ENCODE measurements around the gene GRIK4. TPM values are rescaled to one million over a fixed set of nuclear protein-coding genes. Genes with fewer than 3 reads are reported as not detected.

Gene GRIK4
- total RNA-seq, 1 donor from 2014 or later = 2.2 TPM

- H3K4me3 Mint-ChIP-seq (ENCODE audit: unreplicated experiment) = no peak overlapping the region
- H3K36me3 Mint-ChIP-seq (ENCODE audit: low read depth, unreplicated experiment) = peaks cover 6% of the 10 kb centered on the region
- peaks cover 50% of the 10 kb centered on the region for H3K27me3 Mint-ChIP-seq (ENCODE audit: low read depth, unreplicated experiment)
- H3K4me1 Mint-ChIP-seq (ENCODE audit: low read depth, unreplicated experiment) = peaks cover 5% of the 10 kb centered on the region
- no peaks in the 10 kb centered on the region for H3K36me3 ChIP-seq (ENCODE audit: insufficient read depth, low read length)
- no peaks in the 10 kb centered on the region for H3K9me3 Mint-ChIP-seq (ENCODE audit: unreplicated experiment)
- no peak for TF ChIP-seq CTCF (IDR thresholded peaks at IDR 0.05; ENCODE audit: insufficient read depth, low read depth, low read length)
- no peak for TF ChIP-seq EZH2 (IDR thresholded peaks at IDR 0.05; ENCODE audit: insufficient read depth, low read length)
- FAIRE-seq (no peak), DNase-seq (ENCODE audit: low read depth) (no peak)
- H3K27ac Mint-ChIP-seq (ENCODE audit: unreplicated experiment) = no peak overlapping the region
- H3K9ac ChIP-seq (ENCODE audit: low read length) = no peak overlapping the region
- H3K4me3 ChIP-seq (ENCODE audit: insufficient read depth, low read depth, low read length) = no peak overlapping the region
- H3K4me2 ChIP-seq (ENCODE audit: low read length) = no peak overlapping the region
- no peaks in the 10 kb centered on the region for H3K79me2 ChIP-seq (ENCODE audit: insufficient read depth, low read length)
- no peaks in the 10 kb centered on the region for H3K4me1 ChIP-seq (ENCODE audit: insufficient read depth, low read length)
- H3K27ac ChIP-seq (ENCODE audit: low read depth, low read length) = no peak overlapping the region
- H3K9me3 ChIP-seq (ENCODE audit: insufficient read depth, low read depth, low read length) = no peaks in the 10 kb centered on the region
- no peak overlapping the region for H2AFZ ChIP-seq (ENCODE audit: low read depth, low read length)
- no peaks in the 10 kb centered on the region for H4K20me1 ChIP-seq (ENCODE audit: insufficient read depth, low read length)
- peaks cover 3% of the 10 kb centered on the region for H3K27me3 ChIP-seq (ENCODE audit: insufficient read depth, low read length)
Observed at GRCh38 chr11:120871194-120871593, 359.6 kb downstream of the GRIK4 start.

DNA sequence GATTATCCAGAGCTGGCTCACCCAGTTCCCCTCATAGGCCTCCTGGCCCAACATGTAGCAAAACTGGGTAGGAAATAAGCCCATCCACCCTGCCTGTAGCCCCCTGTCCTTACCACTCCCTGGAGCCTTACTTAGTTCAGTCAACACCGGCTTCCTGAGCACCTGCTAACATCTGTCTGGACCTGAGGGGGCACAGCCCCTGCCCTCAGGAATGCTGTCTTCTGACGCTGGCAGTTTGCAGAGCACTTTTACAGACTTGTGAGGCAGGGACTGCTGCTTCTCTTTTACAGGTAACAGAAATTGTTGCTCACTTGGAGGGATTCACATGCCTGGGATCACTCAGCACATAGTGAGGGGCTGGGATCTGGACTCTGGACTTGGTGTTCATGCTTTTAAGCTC, 360.4 kb downstream of the GRIK4 start:
- Mint-ChIP-seq H3K9me3 (ENCODE audit: unreplicated experiment) (no peaks in the 10 kb centered on the region), H3K4me3 (ENCODE audit: unreplicated experiment) (no peak overlapping the region), H3K27me3 (ENCODE audit: low read depth, unreplicated experiment) (peaks cover 52% of the 10 kb centered on the region), H3K27ac (ENCODE audit: unreplicated experiment) (no peak overlapping the region), H3K36me3 (ENCODE audit: low read depth, unreplicated experiment) (peaks cover 7% of the 10 kb centered on the region), H3K4me1 (ENCODE audit: low read depth, unreplicated experiment) (peaks cover 5% of the 10 kb centered on the region)
- Histone ChIP-seq H2AFZ (ENCODE audit: low read depth, low read length) (no peak overlapping the region), H3K27ac (ENCODE audit: low read depth, low read length) (no peak overlapping the region), H3K4me3 (ENCODE audit: insufficient read depth, low read depth, low read length) (no peak overlapping the region), H3K79me2 (ENCODE audit: insufficient read depth, low read length) (no peaks in the 10 kb centered on the region), H4K20me1 (ENCODE audit: insufficient read depth, low read length) (no peaks in the 10 kb centered on the region), H3K36me3 (ENCODE audit: insufficient read depth, low read length) (no peaks in the 10 kb centered on the region), H3K4me1 (ENCODE audit: insufficient read depth, low read length) (no peaks in the 10 kb centered on the region), H3K9ac (ENCODE audit: low read length) (no peak overlapping the region), H3K27me3 (ENCODE audit: insufficient read depth, low read length) (peaks cover 3% of the 10 kb centered on the region), H3K4me2 (ENCODE audit: low read length) (no peak overlapping the region), H3K9me3 (ENCODE audit: insufficient read depth, low read depth, low read length) (no peaks in the 10 kb centered on the region)
- FAIRE-seq (no peak), DNase-seq (ENCODE audit: low read depth) (no peak)
- TF ChIP-seq EZH2 (IDR thresholded peaks at IDR 0.05; ENCODE audit: insufficient read depth, low read length) = no peak
- TF ChIP-seq CTCF (IDR thresholded peaks at IDR 0.05; ENCODE audit: insufficient read depth, low read depth, low read length) = no peak

GRCh38 chr11:120873966-120874735, 362.6 kb downstream of the GRIK4 start:
- Histone ChIP-seq H3K4me2 (ENCODE audit: low read length) (no peak overlapping the region), H3K27me3 (ENCODE audit: insufficient read depth, low read length) (peaks cover 3% of the 10 kb centered on the region), H2AFZ (ENCODE audit: low read depth, low read length) (no peak overlapping the region), H4K20me1 (ENCODE audit: insufficient read depth, low read length) (no peaks in the 10 kb centered on the region), H3K9ac (ENCODE audit: low read length) (no peak overlapping the region), H3K27ac (ENCODE audit: low read depth, low read length) (no peak overlapping the region), H3K9me3 (ENCODE audit: insufficient read depth, low read depth, low read length) (no peaks in the 10 kb centered on the region), H3K4me3 (ENCODE audit: insufficient read depth, low read depth, low read length) (no peak overlapping the region), H3K36me3 (ENCODE audit: insufficient read depth, low read length) (no peaks in the 10 kb centered on the region), H3K79me2 (ENCODE audit: insufficient read depth, low read length) (no peaks in the 10 kb centered on the region), H3K4me1 (ENCODE audit: insufficient read depth, low read length) (no peaks in the 10 kb centered on the region)
- Mint-ChIP-seq H3K4me1 (ENCODE audit: low read depth, unreplicated experiment) (no peaks in the 10 kb centered on the region), H3K9me3 (ENCODE audit: unreplicated experiment) (no peaks in the 10 kb centered on the region), H3K27ac (ENCODE audit: unreplicated experiment) (no peak overlapping the region), H3K36me3 (ENCODE audit: low read depth, unreplicated experiment) (peaks cover 11% of the 10 kb centered on the region), H3K27me3 (ENCODE audit: low read depth, unreplicated experiment) (peaks cover 57% of the 10 kb centered on the region), H3K4me3 (ENCODE audit: unreplicated experiment) (no peak overlapping the region)
- FAIRE-seq = no peak
- TF ChIP-seq CTCF (IDR thresholded peaks at IDR 0.05; ENCODE audit: insufficient read depth, low read depth, low read length) (no peak), EZH2 (IDR thresholded peaks at IDR 0.05; ENCODE audit: insufficient read depth, low read length) (no peak)
- no peak for DNase-seq (ENCODE audit: low read depth)
